Erythroblast (primary cell): ENCODE results near the gene BCO2.

Experiments used
- GATA1 ChIP-seq: IDR thresholded peaks from 2 replicates; pipeline ENCODE4 v1.6.1; 2011; ENCODE audit warnings: low read depth, mild to moderate bottlenecking, control low read depth, low read length, moderate library complexity
- POLR2A ChIP-seq: IDR thresholded peaks from 2 replicates; pipeline ENCODE4 v1.6.1; 2011; ENCODE audit warnings: mild to moderate bottlenecking, low read length

GRCh38 chr11:112166562-112166961 lies 8.8 kb upstream of the BCO2 start:
- TF ChIP-seq POLR2A = no peak
- TF ChIP-seq GATA1 = no peak
